Thoracic aorta (tissue), 2 donors: ENCODE results near the gene PPP2R5C. TPM values are rescaled to one million over a fixed set of nuclear protein-coding genes. Genes with fewer than 3 reads are reported as not detected.

Experiments used
- ATAC-seq: fragments of 150-250 bp; one replicate; pipeline ENCODE4 v1.8.0; 2017; ENCODE audit warnings: low read depth; ENCODE audit not compliant: insufficient number of reproducible peaks, low FRiP score
- DNase-seq: peaks from one replicate; pipeline ENCODE4 v3.0.0-alpha.2; 2020; ENCODE audit warnings: low spot score
- H3K27ac ChIP-seq, 2 donors: fragments of 200-600 bp; sonication (generic); 1 replicate in 1 of 2; 2 replicates in 1 of 2; pipeline ENCODE4 v1.5.1; 2016; ENCODE audit warnings: mild to moderate bottlenecking in 2 of 2, moderate library complexity in 2 of 2
- H3K27me3 ChIP-seq: fragments of 200-600 bp; sonication (generic); replicated peaks from 2 replicates; pipeline ENCODE4 v1.6.0; 2016; ENCODE audit warnings: mild to moderate bottlenecking; ENCODE audit not compliant: insufficient read depth
- H3K36me3 ChIP-seq: fragments of 200-600 bp; sonication (generic); one replicate; pipeline ENCODE4 v1.5.1; 2016
- H3K4me1 ChIP-seq, 2 donors: fragments of 200-600 bp; sonication (generic); 1 replicate in 1 of 2; 2 replicates in 1 of 2; pipeline versions ENCODE4 v1.5.1 to v1.6.0; 2016; ENCODE audit warnings: low read depth in 2 of 2, mild to moderate bottlenecking in 1 of 2; ENCODE audit not compliant: control insufficient read depth in 1 of 2
- H3K4me3 ChIP-seq: fragments of 200-600 bp; sonication (generic); 2 replicates; pipeline ENCODE4 v1.5.1; 2016; ENCODE audit warnings: mild to moderate bottlenecking
- H3K9me3 ChIP-seq: fragments of 200-600 bp; sonication (generic); 2 replicates; pipeline ENCODE4 v1.5.1; 2016
- CTCF ChIP-seq: fragments of 200-600 bp; sonication (generic); IDR thresholded peaks from one replicate; pipeline ENCODE4 v1.5.1; 2019; ENCODE audit warnings: antibody characterized with exemption
- total RNA-seq, 2 donors: library from RNA; depleted of rRNA; stranded (reverse); fragments of >200 nt; gene quantifications; one replicate each; pipeline versions ENCODE4 v1.1.0 to v1.2.3, GENCODE V29; 2016

Gene PPP2R5C
- total RNA-seq, 2 donors from 2014 or later: 97.2 to 341 TPM

- no peak overlapping the region for H3K27ac ChIP-seq
- DNase-seq (no peak), ATAC-seq (no peak)
- no peak overlapping the region for H3K4me3 ChIP-seq
- peaks cover 5% of the 10 kb centered on the region for H3K36me3 ChIP-seq
- H3K27me3 ChIP-seq: no peaks in the 10 kb centered on the region
- no peak for TF ChIP-seq CTCF
- H3K9me3 ChIP-seq: no peaks in the 10 kb centered on the region
- H3K4me1 ChIP-seq: peaks cover 12 to 16% of the 10 kb centered on the region in 2 donors
Measured at GRCh38 chr14:101851736-101852405, 90.4 kb downstream of the PPP2R5C start.

GRCh38 chr14:101852785-101853184 lies 91.3 kb downstream of the PPP2R5C start:
- DNase-seq (no peak), ATAC-seq (no peak)
- peaks cover 5% of the 10 kb centered on the region for H3K36me3 ChIP-seq
- H3K9me3 ChIP-seq: no peaks in the 10 kb centered on the region
- no peak overlapping the region for H3K4me3 ChIP-seq
- H3K27me3 ChIP-seq: no peaks in the 10 kb centered on the region
- TF ChIP-seq CTCF: no peak
- H3K27ac ChIP-seq: no peak overlapping the region
- H3K4me1 ChIP-seq: peaks cover 12 to 16% of the 10 kb centered on the region in 2 donors

GRCh38 chr14:101853455-101854018 lies 92.0 kb downstream of the PPP2R5C start:
- H3K4me1 ChIP-seq: peaks cover 12 to 16% of the 10 kb centered on the region in 2 donors
- ATAC-seq (no peak), DNase-seq (no peak)

GRCh38 chr14:101854366-101854765 lies 92.9 kb downstream of the PPP2R5C start:
- DNase-seq: no peak
- ATAC-seq: no peak
- no peak overlapping the region for H3K27ac ChIP-seq
- H3K4me3 ChIP-seq: no peak overlapping the region
- peaks cover 12 to 16% of the 10 kb centered on the region in 2 donors for H3K4me1 ChIP-seq
- H3K36me3 ChIP-seq: peaks cover 12% of the 10 kb centered on the region
- H3K27me3 ChIP-seq: no peaks in the 10 kb centered on the region
- no peaks in the 10 kb centered on the region for H3K9me3 ChIP-seq
- no peak for TF ChIP-seq CTCF

More at GRCh38 chr14:101853455-101854018, 92.0 kb downstream of the PPP2R5C start:
- no peaks in the 10 kb centered on the region for H3K9me3 ChIP-seq
- H3K36me3 ChIP-seq: peaks cover 5% of the 10 kb centered on the region
- H3K27me3 ChIP-seq: no peaks in the 10 kb centered on the region
- no peak for TF ChIP-seq CTCF
- no peak overlapping the region for H3K4me3 ChIP-seq
- no peak overlapping the region for H3K27ac ChIP-seq

GRCh38 chr14:101855958-101856357 lies 94.4 kb downstream of the PPP2R5C start:
- H3K27me3 ChIP-seq: no peaks in the 10 kb centered on the region
- peaks cover 16% of the 10 kb centered on the region for H3K36me3 ChIP-seq
- peaks cover 12 to 16% of the 10 kb centered on the region in 2 donors for H3K4me1 ChIP-seq
- no peak for ATAC-seq
- no peaks in the 10 kb centered on the region for H3K9me3 ChIP-seq
- TF ChIP-seq CTCF: no peak
- H3K27ac ChIP-seq: no peak overlapping the region
- DNase-seq: no peak
- H3K4me3 ChIP-seq: no peak overlapping the region
